Ishikawa (cell line): ENCODE results near the gene TSPAN18.

Experiments used
- CEBPB ChIP-seq: IDR thresholded peaks from 2 replicates; pipeline ENCODE4 v1.6.1; 2012
- CREB1 ChIP-seq: IDR thresholded peaks from 2 replicates; pipeline ENCODE4 v1.6.1; 2012; ENCODE audit warnings: low read depth
- EGR1 ChIP-seq: IDR thresholded peaks from 2 replicates; pipeline ENCODE4 v1.6.1; 2012
- EP300 ChIP-seq: IDR thresholded peaks from 2 replicates; pipeline ENCODE4 v1.6.1; 2012; ENCODE audit warnings: borderline replicate concordance
- FOXM1 ChIP-seq: IDR thresholded peaks from 2 replicates; pipeline ENCODE4 v1.6.1; 2012; ENCODE audit warnings: low read depth, borderline replicate concordance
- MAX ChIP-seq: IDR thresholded peaks from 2 replicates; pipeline ENCODE4 v1.6.1; 2012
- NFIC ChIP-seq: IDR thresholded peaks from 2 replicates; pipeline ENCODE4 v1.6.1; 2012
- RAD21 ChIP-seq: IDR thresholded peaks from 2 replicates; pipeline ENCODE4 v1.6.1; 2012; ENCODE audit warnings: low read depth
- REST ChIP-seq: IDR thresholded peaks from 2 replicates; pipeline ENCODE4 v1.6.1; 2012; ENCODE audit warnings: low read depth, mild to moderate bottlenecking
- TAF1 ChIP-seq: IDR thresholded peaks from 2 replicates; pipeline ENCODE4 v1.6.1; 2012; ENCODE audit warnings: low read depth, mild to moderate bottlenecking
- TCF12 ChIP-seq: IDR thresholded peaks from 2 replicates; pipeline ENCODE4 v1.6.1; 2012; ENCODE audit warnings: low read depth
- TEAD4 ChIP-seq: IDR thresholded peaks from 2 replicates; pipeline ENCODE4 v1.6.1; 2012
- USF1 ChIP-seq: IDR thresholded peaks from 2 replicates; pipeline ENCODE4 v1.6.1; 2012
- YY1 ChIP-seq: IDR thresholded peaks from 2 replicates; pipeline ENCODE4 v1.6.1; 2012; ENCODE audit warnings: low read depth
- ZBTB7A ChIP-seq: IDR thresholded peaks from 2 replicates; pipeline ENCODE4 v1.6.1; 2012; ENCODE audit warnings: low read depth

Gene TSPAN18

GRCh38 chr11:44846852-44847251 is 120.1 kb downstream of the TSPAN18 start:
- TF ChIP-seq CEBPB, result no peak
- no peak for TF ChIP-seq TAF1
- no peak for TF ChIP-seq EGR1
- TF ChIP-seq USF1, result no peak
- no peak for TF ChIP-seq TCF12
- no peak for TF ChIP-seq NFIC
- TF ChIP-seq TEAD4, result no peak
- TF ChIP-seq MAX, result no peak
- TF ChIP-seq CREB1, result no peak
- no peak for TF ChIP-seq FOXM1
- TF ChIP-seq YY1, result no peak
- TF ChIP-seq ZBTB7A, result no peak
- TF ChIP-seq RAD21, result no peak
- TF ChIP-seq REST, result no peak
- TF ChIP-seq EP300, result no peak

GRCh38 chr11:44847316-44847715 is 120.6 kb downstream of the TSPAN18 start:
- TF ChIP-seq EGR1 (no peak), FOXM1 (no peak), CEBPB (no peak), TCF12 (no peak), USF1 (no peak), REST (no peak), TEAD4 (no peak), RAD21 (no peak), MAX (no peak), YY1 (no peak), NFIC (no peak), TAF1 (no peak), CREB1 (no peak), ZBTB7A (no peak), EP300 (no peak)

- no peak for TF ChIP-seq TEAD4
- TF ChIP-seq EGR1, result no peak
- TF ChIP-seq REST, result no peak
- no peak for TF ChIP-seq USF1
- no peak for TF ChIP-seq CEBPB
- no peak for TF ChIP-seq RAD21
These were observed 121.6 kb downstream of the TSPAN18 start for GRCh38 chr11:44848203-44848962.

GRCh38 chr11:44848963-44849350 is 122.2 kb downstream of the TSPAN18 start:
- no peak for TF ChIP-seq TAF1
- TF ChIP-seq EGR1, result no peak
- TF ChIP-seq ZBTB7A, result no peak
- no peak for TF ChIP-seq TCF12
- TF ChIP-seq MAX, result no peak
- no peak for TF ChIP-seq TEAD4
- no peak for TF ChIP-seq YY1
- no peak for TF ChIP-seq RAD21
- no peak for TF ChIP-seq EP300
- TF ChIP-seq CEBPB, result no peak
- no peak for TF ChIP-seq FOXM1
- TF ChIP-seq USF1, result no peak
- no peak for TF ChIP-seq REST
